Type B pancreatic cell (in vitro differentiated cells): ENCODE data around the gene CRTAC1. TPM values are rescaled to one million over a fixed set of nuclear protein-coding genes. Genes with fewer than 3 reads are reported as not detected.

Experiments
- DNase-seq: peaks from one replicate; pipeline ENCODE4 v3.0.0; 2021; ENCODE audit warnings: mixed read lengths; ENCODE audit not compliant: unreplicated experiment; ENCODE audit errors: extremely low spot score
- H3K27ac Mint-ChIP-seq: 2 replicates; pipeline ENCODE4 v1.8.0; 2021; ENCODE audit warnings: mild to moderate bottlenecking, mixed read lengths
- H3K27me3 Mint-ChIP-seq: 2 replicates; pipeline ENCODE4 v1.8.0; 2021; ENCODE audit warnings: mixed read lengths
- H3K36me3 Mint-ChIP-seq: 2 replicates; pipeline ENCODE4 v1.8.0; 2021; ENCODE audit warnings: mixed read lengths
- H3K4me1 Mint-ChIP-seq: one replicate; pipeline ENCODE4 v1.8.0; 2021; ENCODE audit warnings: mixed read lengths; ENCODE audit not compliant: unreplicated experiment
- H3K4me3 Mint-ChIP-seq: 2 replicates; pipeline ENCODE4 v1.8.0; 2021; ENCODE audit warnings: mild to moderate bottlenecking, mixed read lengths
- H3K9me3 Mint-ChIP-seq: 2 replicates; pipeline ENCODE4 v1.8.0; 2021; ENCODE audit warnings: mixed read lengths
- total RNA-seq: library from RNA; stranded (reverse); gene quantifications from 2 replicates; pipeline ENCODE4 v1.2.1, GENCODE V29; 2021; ENCODE audit warnings: low replicate concordance
- TF ChIP-seq, protein P1 (sequence below): fragments of 200-600 bp; sonication (generic); conservative IDR thresholded peaks from 2 replicates; pipeline ENCODE4 v1.5.0; 2021; ENCODE audit warnings: antibody characterized with exemption, mild to moderate bottlenecking

CRTAC1 gene
- total RNA-seq, 1 donor from 2014 or later: 5.3 TPM

DNA sequence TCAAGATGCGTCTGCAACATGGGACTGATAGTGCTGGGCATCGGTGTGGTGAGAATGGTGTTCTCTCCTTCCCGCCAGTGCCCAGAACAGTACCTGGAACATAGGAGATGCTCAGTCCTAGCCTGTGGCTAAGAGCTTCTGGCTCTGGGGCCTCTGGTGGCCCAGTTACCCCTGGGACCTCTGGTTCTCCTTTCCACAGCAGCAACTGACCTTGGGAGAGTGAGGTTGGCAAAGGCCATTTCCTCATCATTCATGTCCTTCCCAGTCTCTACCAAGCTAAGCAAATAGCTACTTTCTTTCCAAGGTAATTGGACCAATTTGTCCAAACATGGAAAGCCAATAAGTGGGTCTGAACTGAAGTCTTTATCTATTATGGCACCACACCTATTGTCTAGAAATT lies 192.3 kb downstream of the CRTAC1 start:
- DNase-seq: no peak
- TF ChIP-seq, protein P1, sequence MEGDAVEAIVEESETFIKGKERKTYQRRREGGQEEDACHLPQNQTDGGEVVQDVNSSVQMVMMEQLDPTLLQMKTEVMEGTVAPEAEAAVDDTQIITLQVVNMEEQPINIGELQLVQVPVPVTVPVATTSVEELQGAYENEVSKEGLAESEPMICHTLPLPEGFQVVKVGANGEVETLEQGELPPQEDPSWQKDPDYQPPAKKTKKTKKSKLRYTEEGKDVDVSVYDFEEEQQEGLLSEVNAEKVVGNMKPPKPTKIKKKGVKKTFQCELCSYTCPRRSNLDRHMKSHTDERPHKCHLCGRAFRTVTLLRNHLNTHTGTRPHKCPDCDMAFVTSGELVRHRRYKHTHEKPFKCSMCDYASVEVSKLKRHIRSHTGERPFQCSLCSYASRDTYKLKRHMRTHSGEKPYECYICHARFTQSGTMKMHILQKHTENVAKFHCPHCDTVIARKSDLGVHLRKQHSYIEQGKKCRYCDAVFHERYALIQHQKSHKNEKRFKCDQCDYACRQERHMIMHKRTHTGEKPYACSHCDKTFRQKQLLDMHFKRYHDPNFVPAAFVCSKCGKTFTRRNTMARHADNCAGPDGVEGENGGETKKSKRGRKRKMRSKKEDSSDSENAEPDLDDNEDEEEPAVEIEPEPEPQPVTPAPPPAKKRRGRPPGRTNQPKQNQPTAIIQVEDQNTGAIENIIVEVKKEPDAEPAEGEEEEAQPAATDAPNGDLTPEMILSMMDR: no peak
- Mint-ChIP-seq H3K4me1 (no peaks in the 10 kb centered on the region), H3K4me3 (no peak overlapping the region), H3K9me3 (no peaks in the 10 kb centered on the region), H3K36me3 (no peaks in the 10 kb centered on the region), H3K27ac (no peak overlapping the region), H3K27me3 (peaks cover 52% of the 10 kb centered on the region)

DNA sequence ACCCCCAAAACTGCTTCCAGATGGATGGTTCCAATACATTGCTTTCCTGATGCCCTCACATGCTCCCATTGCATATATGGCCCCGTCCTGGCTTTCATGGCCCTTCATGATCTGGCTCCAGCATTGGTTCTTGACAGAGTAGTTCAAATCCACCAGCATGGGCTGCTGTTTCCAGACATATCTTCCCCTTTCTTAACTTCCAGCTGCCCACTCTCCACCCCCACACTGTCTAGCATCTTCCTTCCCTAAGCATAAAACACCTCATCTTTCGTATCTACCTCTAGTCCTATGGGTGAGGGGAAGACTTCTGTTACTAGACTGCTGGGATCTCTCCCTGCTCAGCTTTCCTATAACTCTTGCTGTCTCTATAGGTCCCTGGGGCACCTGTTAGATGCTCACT lies 194.0 kb downstream of the CRTAC1 start:
- no peak for DNase-seq

DNA sequence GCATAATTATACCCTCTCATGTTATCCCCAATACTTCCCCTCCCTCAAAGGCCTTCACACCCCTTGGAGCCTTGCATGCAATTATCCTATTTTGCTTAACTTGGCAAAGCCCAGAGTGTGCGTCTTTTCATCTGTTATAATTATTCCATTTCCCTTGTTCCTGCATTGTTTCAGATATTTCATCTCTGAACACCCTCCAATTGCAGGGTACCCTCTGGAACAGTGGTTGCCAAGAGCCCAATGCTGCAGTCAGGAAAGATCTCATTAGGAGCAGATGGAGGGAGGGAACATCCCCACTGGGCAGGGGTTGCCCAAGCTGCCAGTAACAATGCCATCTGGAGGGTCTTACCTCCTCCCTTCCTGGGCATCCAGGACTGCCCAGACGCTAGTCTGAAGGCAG lies 199.2 kb downstream of the CRTAC1 start:
- H3K27me3 Mint-ChIP-seq: peaks cover 47% of the 10 kb centered on the region
- no peak overlapping the region for H3K4me3 Mint-ChIP-seq
- H3K9me3 Mint-ChIP-seq: no peaks in the 10 kb centered on the region
- no peak for DNase-seq
- no peaks in the 10 kb centered on the region for H3K36me3 Mint-ChIP-seq
- H3K27ac Mint-ChIP-seq: no peak overlapping the region
- TF ChIP-seq, protein P1: no peak
- H3K4me1 Mint-ChIP-seq: no peaks in the 10 kb centered on the region

More for the DNA sequence above, 194.0 kb downstream of the CRTAC1 start:
- H3K27me3 Mint-ChIP-seq: peaks cover 62% of the 10 kb centered on the region
- no peaks in the 10 kb centered on the region for H3K9me3 Mint-ChIP-seq
- no peaks in the 10 kb centered on the region for H3K36me3 Mint-ChIP-seq
- H3K4me1 Mint-ChIP-seq: no peaks in the 10 kb centered on the region
- no peak overlapping the region for H3K27ac Mint-ChIP-seq
- no peak overlapping the region for H3K4me3 Mint-ChIP-seq
- TF ChIP-seq, protein P1: no peak

DNA sequence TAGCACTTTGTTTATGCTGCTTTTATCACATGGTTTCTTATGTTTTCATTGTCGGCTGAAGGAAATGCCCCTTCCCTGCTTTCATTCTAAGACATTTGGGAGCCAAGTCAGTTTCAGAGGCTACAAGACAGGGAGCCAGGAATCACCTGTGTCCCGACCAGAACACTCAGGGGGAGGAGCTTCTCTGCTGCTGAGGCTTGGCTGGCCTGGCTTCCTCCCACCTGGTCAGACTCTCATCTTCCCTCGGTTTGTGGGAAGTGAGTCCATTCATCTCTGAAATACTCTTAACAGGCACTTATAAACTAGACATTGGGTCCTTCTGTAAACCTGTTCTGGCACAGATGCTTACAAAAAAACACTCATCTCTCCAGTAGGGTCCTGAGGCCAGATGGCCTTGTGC lies 200.4 kb downstream of the CRTAC1 start:
- H3K4me3 Mint-ChIP-seq: no peak overlapping the region
- no peak for DNase-seq
- no peaks in the 10 kb centered on the region for H3K4me1 Mint-ChIP-seq
- H3K36me3 Mint-ChIP-seq: no peaks in the 10 kb centered on the region
- peaks cover 48% of the 10 kb centered on the region for H3K27me3 Mint-ChIP-seq
- TF ChIP-seq, protein P1: no peak
- H3K27ac Mint-ChIP-seq: no peak overlapping the region
- no peaks in the 10 kb centered on the region for H3K9me3 Mint-ChIP-seq

DNA sequence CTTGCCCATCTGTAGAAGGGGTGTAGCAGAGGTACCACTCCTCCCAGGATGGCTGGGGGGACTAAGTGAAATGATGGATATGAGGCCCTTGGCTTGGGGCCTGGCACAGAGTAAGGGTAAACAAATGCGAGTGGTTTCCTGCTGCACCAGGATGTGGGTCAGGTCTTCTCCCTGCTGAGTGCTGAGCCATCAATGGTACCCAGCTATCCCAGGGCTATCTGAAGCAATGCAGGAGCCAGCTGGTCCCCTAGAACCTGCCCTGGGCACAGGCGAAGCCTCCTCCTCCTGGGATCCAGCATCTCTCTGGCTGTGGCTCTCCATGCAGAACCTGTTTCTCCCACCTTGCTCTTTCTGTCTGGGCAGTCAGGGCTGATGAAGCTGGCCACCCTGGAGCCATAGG lies 201.7 kb downstream of the CRTAC1 start:
- Mint-ChIP-seq H3K27me3 (peaks cover 41% of the 10 kb centered on the region), H3K27ac (no peak overlapping the region), H3K4me3 (no peak overlapping the region), H3K9me3 (no peaks in the 10 kb centered on the region), H3K4me1 (no peaks in the 10 kb centered on the region), H3K36me3 (no peaks in the 10 kb centered on the region)
- TF ChIP-seq, protein P1: no peak
- DNase-seq: no peak

DNA sequence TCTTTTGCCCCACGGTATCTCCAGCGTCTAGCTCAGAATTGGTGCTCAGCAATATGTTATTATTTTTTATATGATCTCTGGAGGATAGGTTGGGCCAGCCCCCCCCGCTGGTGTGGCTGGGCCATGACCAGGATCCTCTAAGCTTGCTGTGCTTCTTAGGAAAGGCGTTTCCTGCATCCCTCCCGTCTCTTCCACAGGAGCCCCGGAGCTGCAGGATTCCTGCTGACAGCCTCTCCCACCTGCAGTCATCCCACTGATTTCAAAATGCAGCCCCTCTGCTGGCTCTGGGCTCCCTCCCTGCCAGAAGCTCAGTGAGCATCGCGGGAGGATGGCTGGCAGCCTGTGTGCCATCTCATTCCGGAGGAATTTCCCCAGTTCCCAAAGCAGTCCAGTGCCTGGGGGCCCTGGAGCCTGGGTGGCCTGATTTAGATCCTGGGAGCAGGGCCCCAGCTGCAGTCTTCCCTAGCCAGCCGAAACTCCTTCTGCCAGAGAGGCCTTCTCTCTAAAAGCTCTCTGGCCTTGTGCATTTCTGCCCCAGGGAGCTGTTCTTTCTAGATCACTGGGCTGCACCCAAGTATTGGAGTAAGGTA lies 202.6 kb downstream of the CRTAC1 start:
- Mint-ChIP-seq H3K36me3 (no peaks in the 10 kb centered on the region), H3K9me3 (no peaks in the 10 kb centered on the region), H3K4me1 (no peaks in the 10 kb centered on the region), H3K27ac (no peak overlapping the region), H3K4me3 (no peak overlapping the region), H3K27me3 (peaks cover 33% of the 10 kb centered on the region)
- DNase-seq: no peak
- TF ChIP-seq, protein P1: no peak
